Dedifferentiated amniotic fluid mesenchymal stem cell (primary cell): ENCODE results near the gene ADSS1.

Source experiments
- DNase-seq: peaks from one replicate; pipeline ENCODE4 v3.0.0-alpha.2; 2016; ENCODE audit errors: extremely low spot score

ADSS1 gene

DNA sequence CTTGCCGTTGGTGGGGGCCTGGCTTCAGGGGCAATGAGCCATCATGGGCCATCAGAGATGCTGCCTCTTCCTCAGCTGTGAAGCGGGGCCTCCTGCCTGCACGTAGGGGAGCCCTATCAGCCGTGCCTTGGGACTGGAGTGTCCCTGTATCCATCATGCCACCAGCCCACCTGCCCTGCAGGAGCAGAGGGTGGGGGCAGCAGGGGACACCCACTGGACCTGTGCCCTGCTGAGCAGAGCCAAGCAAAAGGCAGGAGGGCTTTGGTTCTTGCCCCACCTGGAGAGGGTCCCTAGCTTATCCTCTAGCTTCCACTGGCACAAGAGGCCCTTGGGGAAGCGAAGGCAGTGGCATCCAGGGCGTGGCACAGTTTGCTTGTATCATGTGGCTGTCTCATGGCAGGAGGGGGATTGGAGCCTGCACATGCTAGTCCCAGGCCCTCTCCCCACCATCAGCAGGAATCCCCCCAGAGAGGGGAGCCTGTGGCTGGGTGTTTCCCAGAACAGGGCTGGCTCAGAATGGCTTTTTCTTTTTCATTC is 10.1 kb downstream of the ADSS1 start:
- DNase-seq = no peak

DNA sequence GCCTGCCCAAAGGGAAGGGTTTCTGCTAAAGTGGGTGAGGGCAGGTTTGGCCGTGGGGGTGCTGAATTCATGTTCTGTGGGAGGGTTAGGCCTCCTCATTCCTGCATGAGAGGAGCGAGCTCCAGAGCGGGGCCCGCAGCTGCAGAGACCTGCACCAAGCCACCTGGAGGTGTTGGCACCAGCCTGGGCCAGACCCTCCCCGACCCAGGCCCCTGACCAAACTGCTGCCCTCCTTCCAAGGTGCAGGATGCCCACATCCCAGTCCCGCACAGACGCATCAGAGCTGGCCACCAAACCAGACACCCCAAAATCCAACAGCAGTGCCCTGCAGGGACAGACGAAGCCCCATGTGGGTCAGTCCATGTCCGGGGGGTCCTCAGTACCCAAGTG is 10.6 kb downstream of the ADSS1 start:
- no peak for DNase-seq

DNA sequence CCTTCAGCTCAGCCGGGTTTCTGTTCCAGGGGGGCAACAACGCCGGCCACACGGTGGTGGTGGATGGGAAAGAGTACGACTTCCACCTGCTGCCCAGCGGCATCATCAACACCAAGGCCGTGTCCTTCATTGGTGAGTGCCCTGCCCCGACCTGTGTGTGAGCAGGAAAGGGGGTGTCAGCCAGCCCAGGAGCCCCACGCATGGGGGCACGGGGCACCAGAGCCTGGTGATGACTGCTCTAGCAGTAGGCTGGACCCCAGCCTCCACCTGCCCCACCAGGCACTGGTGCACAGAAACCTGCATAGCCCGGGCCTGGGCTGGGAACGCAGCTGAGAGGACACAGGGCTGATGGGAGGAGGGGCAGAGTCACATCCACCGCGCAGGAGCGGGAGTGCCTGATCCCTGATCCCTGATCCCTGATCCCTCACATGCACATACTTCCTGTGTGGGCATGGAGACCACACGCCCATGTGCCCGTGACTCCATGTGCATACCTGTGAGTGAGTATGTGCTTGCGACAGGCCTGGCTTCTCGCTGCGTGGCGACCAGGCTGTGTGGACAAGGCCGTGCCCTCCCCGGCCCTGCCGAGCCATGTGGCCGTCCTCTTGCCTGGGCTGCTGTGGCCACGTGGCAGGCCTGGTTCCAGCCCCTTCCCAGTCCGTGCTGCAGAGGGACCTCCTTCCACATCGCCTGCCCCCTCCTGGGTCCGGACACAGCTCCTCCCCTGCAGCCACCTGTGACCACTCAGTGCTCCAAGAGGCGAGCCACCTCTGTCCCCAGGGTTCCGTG is 11.2 kb downstream of the ADSS1 start:
- DNase-seq = no peak

DNA sequence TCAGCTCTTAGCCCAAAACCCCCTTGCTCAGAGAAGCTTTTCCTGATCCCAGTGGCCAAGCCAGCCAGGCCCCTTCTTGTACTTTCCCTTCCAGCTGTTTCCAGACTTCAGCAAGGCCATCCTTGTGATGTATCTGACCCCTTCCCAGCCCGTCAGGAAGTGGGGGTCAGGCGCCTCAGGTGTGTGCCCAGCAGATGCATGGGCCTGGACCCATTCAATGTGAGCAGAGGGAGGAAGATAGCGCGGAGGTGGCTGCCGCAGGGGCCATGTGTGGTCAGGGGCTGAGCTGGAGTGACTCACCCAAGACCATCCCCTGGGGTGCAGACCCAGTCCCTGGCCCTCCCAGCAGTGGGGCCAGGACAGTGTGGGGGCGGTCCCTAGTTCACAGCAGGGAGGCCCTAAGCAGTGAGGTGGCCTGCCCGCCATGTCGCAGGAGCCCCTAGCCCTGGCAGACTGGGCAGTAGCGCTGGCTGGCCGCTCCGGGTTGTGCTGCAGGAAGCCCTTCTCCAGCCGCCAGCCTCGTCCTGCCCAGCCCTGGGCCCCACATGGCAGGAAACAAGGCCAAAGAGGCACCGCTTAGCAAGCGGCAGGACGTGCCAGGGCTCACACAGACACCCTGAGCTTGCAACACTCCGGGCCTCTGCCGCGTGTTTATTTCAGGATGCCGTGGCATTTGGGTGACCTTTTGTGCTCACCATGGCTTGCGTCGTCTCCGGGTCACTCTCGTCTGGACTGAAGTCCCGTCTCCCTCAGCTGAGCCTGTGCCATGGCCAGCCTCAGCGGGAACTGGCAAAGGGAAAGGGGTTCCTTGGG is 12.0 kb downstream of the ADSS1 start:
- peak; percentile 44 for DNase-seq

GRCh38 chr14:104738375-104739019 is 14.5 kb downstream of the ADSS1 start:
- DNase-seq = no peak

- no peak for DNase-seq
These were observed 15.0 kb downstream of the ADSS1 start for GRCh38 chr14:104739026-104739425.

DNA sequence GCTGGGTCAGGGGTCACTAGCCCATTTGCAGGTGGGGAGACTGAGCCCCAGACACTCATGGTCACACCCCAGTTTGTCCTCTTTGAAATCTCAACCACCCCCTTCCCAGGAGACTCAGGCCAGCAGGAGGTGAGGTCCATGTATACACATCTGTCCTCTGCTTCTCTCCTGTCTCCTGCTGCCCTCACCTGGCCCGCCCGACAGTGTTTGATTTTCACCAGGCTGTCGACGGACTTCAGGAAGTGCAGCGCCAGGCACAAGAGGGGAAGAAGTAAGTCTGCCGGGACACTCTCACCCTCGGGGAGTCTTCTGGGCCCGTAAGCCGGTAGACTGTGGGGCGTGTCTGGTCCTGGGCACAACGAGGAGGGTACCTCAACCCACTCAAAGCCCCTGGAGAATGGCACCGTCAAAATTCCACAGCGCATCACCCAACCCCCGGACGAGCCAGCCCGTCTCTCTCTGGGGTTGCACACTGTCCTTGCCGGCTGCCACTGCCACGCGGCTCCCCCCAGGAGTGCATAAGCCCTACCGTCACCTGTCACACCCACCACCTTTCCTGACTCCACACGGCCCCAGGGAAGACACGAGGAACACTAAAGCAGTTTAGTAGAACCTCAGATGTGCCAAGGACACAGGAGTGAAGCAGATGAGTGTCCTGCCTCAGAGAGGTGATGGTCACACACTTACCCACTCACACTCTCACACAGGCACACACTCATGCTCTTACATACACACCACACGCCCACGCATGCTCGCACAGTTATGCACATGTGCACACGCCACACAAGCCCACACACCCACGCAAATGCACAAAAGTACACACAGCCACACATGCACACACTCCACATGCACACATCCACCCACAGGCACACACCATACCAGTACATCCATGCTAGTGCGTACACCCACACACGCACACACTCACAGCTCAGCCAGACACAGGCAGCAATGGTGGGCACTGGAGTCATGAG is 15.8 kb downstream of the ADSS1 start:
- no peak for DNase-seq

DNA sequence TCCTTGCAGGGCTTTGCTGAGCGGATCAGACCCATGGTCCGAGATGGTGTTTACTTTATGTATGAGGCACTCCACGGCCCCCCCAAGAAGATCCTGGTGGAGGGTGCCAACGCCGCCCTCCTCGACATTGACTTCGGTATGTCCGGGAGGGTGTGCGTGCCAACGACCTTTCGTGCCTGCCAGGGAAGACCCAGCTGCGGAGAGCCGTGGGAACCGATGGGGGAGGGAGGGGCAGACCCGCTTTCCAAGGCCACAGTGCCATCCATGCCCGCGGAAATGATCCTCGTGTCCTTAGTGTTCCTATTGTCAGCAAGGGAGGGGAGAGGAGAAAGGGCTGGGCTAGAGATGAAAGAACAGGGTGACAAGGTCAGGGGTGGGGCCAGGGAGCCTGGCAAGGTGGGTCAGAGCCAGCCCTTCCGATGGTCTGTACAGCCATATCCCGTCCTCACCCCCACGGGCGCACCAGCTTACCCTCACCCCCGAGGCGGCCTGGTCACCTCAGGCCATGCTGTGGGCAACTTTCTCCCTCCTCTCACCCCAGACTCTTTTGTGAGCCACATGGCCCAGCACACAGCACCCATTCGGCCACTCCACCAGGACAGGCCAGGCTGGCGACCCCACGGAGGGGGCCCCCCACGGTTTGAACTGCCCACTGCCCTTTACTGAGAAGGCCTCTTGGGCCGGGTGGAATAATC is 17.2 kb downstream of the ADSS1 start:
- DNase-seq = no peak

GRCh38 chr14:104741803-104742251 is 17.8 kb downstream of the ADSS1 start:
- no peak for DNase-seq

GRCh38 chr14:104742586-104743455 is 18.8 kb downstream of the ADSS1 start:
- DNase-seq = no peak

- DNase-seq = no peak
These were observed 19.7 kb downstream of the ADSS1 start for GRCh38 chr14:104743461-104744380.

- DNase-seq = no peak
These were observed 20.5 kb downstream of the ADSS1 start for GRCh38 chr14:104744484-104744883.

- DNase-seq = no peak
These were observed 21.4 kb downstream of the ADSS1 start for GRCh38 chr14:104745431-104745830.

DNA sequence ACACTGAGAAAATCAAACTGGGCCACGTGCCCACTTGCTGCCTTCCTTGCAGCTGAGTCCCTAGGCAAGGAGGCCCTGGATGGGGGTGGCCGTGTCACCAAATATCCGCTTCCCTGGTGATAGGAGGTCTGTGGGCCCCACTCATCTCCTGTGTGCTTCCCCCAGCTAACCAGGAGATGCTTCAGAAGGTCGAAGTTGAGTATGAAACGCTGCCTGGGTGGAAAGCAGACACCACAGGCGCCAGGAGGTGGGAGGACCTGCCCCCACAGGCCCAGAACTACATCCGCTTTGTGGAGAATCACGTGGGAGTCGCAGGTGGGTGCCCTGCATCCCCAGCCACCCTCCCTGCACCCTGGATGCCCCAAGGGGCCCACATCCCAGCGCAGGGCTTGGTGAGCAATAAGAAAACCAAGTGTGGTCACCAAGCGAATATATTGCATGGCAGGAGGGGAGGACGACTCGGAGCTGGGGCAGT is 22.1 kb downstream of the ADSS1 start:
- DNase-seq = no peak

DNA sequence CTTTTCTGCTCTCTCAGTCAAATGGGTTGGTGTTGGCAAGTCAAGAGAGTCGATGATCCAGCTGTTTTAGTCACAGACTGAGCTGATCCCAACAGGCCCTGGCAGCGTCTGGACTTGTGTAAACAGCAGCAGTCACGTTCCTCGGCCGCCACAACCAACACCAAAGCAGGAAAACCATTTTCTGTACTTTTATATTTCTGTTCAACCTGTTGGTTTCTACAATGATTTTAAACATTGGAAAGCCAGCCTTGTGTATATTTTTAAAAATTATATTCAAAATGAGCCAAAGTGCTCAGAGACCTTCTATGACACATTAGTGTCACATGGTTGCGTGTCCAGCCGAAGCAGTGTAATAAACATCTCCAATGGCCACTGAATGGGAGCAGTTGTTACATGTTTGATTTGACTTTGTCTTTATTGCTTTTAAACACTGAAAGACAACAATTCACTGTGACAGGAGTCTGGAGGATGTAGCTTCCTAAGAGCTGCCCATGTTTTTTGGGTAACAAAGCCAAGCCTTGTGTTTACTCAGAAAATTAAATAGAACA is 23.0 kb downstream of the ADSS1 start:
- DNase-seq = peak; percentile 45

DNA sequence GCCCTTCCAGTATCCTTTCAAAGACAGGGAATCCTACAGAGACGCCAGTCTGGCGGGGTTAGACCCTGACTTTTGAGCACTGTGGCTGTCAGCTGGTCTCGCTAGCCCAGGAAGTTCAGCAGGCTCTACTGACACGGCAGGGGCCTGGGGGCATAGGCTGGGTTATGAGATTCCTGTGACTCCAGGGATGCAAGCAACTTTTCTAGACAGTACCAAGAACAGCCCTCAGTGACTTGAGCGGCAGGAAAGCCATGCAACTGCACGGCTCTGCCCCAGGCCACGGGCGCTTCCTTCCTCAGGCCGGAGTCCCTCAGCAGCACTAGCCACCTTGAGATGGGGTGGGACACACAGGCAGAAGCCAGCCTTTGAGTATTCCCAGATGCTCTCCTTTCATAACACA is 23.8 kb downstream of the ADSS1 start:
- no peak for DNase-seq

DNA sequence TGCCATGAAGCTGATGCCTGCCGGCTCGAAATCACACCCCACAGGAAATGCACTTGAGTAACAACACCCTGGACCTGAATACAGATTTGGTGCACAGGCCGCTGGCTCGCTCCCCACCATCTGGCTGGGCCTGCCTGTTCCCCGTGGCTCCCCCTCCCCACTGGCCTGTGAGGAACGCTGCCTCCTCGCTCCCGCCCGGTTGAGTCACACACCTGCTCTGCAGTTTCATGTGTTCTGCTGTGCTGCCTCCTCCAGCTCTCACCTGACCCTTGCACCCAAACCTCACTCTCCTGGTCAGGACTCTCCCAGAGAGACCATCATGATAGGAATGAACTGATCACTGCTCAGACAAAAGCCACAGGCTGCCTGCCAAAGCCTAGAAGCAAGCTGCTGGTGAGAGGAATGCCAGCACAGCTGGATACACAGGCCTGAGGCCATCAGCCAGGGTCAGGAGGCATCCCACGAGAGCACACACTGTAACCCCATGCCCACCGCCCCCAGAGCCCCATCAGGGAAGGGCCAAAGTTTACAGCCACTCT is 25.2 kb downstream of the ADSS1 start:
- DNase-seq = no peak
